Endodermal cell (in vitro differentiated cells): Measurements from ENCODE around the gene SLC19A1. TPM values are rescaled to one million over a fixed set of nuclear protein-coding genes. Genes with fewer than 3 reads are reported as not detected.
A peak's percentile ranks its signal among the peaks of the same experiment; 100 is the strongest.

ENCODE experiments used
- DNase-seq: peaks from one replicate; pipeline ENCODE4 v3.0.0-alpha.2; 2017
- H3K27ac ChIP-seq: 2 replicates; pipeline ENCODE4 v1.5.1; 2013; ENCODE audit warnings: mild to moderate bottlenecking, low read depth, low read length, moderate library complexity
- H3K27me3 ChIP-seq: 2 replicates; pipeline ENCODE4 v1.6.1; 2013; ENCODE audit warnings: mild to moderate bottlenecking, low read length, moderate library complexity; ENCODE audit not compliant: insufficient read depth, control insufficient read depth, poor library complexity, severe bottlenecking
- H3K36me3 ChIP-seq: 2 replicates; pipeline ENCODE4 v1.7.0; 2013; ENCODE audit warnings: mild to moderate bottlenecking, low read length, moderate library complexity; ENCODE audit not compliant: control insufficient read depth, insufficient read depth
- H3K4me1 ChIP-seq: one replicate; pipeline ENCODE4 v1.7.0; 2013; ENCODE audit warnings: low read length; ENCODE audit not compliant: control insufficient read depth, insufficient read depth
- H3K4me3 ChIP-seq: 2 replicates; pipeline ENCODE4 v1.5.1; 2013; ENCODE audit warnings: mild to moderate bottlenecking, low read length, moderate library complexity
- H3K9ac ChIP-seq: 2 replicates; pipeline ENCODE4 v1.6.1; 2013; ENCODE audit warnings: mild to moderate bottlenecking, low read length, moderate library complexity; ENCODE audit not compliant: poor library complexity, severe bottlenecking; ENCODE audit errors: extremely low read depth
- H3K9me3 ChIP-seq: 2 replicates; pipeline ENCODE4 v1.6.1; 2013; ENCODE audit warnings: mild to moderate bottlenecking, low read length, moderate library complexity; ENCODE audit not compliant: control insufficient read depth
- H3K27ac Mint-ChIP-seq: 2 replicates; pipeline ENCODE4 v1.8.0; 2020; ENCODE audit warnings: mixed read lengths
- H3K27me3 Mint-ChIP-seq: 2 replicates; pipeline ENCODE4 v1.8.0; 2021; ENCODE audit warnings: mild to moderate bottlenecking, mixed read lengths; ENCODE audit not compliant: insufficient read depth
- H3K36me3 Mint-ChIP-seq: 2 replicates; pipeline ENCODE4 v1.8.0; 2020; ENCODE audit warnings: low read depth, mixed read lengths
- H3K4me1 Mint-ChIP-seq: 2 replicates; pipeline ENCODE4 v1.8.0; 2020; ENCODE audit warnings: mixed read lengths
- H3K4me3 Mint-ChIP-seq: 2 replicates; pipeline ENCODE4 v1.8.0; 2020; ENCODE audit warnings: mild to moderate bottlenecking, moderate library complexity, mixed read lengths
- H3K9me3 Mint-ChIP-seq: 2 replicates; pipeline ENCODE4 v1.8.0; 2020; ENCODE audit warnings: mild to moderate bottlenecking, mixed read lengths
- CTCF ChIP-seq: fragments of 200-600 bp; sonication (generic); conservative IDR thresholded peaks from 2 replicates; pipeline ENCODE4 v1.5.0; 2021; ENCODE audit warnings: antibody characterized with exemption, mild to moderate bottlenecking
- WGBS, 2 experiments: methylation state at CpG; one replicate each; pipeline versions ENCODE4 v1.1.5 to v1.1.7; 2013; ENCODE audit warnings: missing lambda C conversion rate in 2 of 2, mixed read lengths in 1 of 2; ENCODE audit not compliant: insufficient coverage in 1 of 2, insufficient read length in 1 of 2; 5-methylcytosine and 5-hydroxymethylcytosine counted together
- total RNA-seq, 2 donors: library from RNA; stranded (reverse); fragmentation: NEBNext Ultra II Directional in 1 of 2; extraction: Animal tissue kit (Norgen Biotek cat#: 25700) in 1 of 2; gene quantifications; 2 replicates in 1 of 2; 3 replicates in 1 of 2; pipeline ENCODE4 v1.2.1, GENCODE V29; 2021

Gene SLC19A1
- total RNA-seq, 2 donors from 2014 or later = 28.8 to 29.4 TPM

- H3K9ac ChIP-seq = no peak overlapping the region
- DNase-seq = peak; percentile 42
- WGBS, 2 experiments = 93 to 94% methylated on average over 14 to 20 of the region's 20 CpGs
These were observed 8.2 kb downstream of the SLC19A1 start for GRCh38 chr21:45533846-45534635.

GRCh38 chr21:45533361-45533845, 8.8 kb downstream of the SLC19A1 start:
- peak; percentile 29 for DNase-seq
- no peak for TF ChIP-seq CTCF
- H3K9ac ChIP-seq = no peak overlapping the region
- Mint-ChIP-seq H3K27me3 (no peaks in the 10 kb centered on the region), H3K27ac (no peak overlapping the region), H3K4me1 (peaks cover 6% of the 10 kb centered on the region), H3K9me3 (no peaks in the 10 kb centered on the region), H3K4me3 (no peak overlapping the region), H3K36me3 (peaks cover 15% of the 10 kb centered on the region)
- H3K9me3 ChIP-seq = no peaks in the 10 kb centered on the region
- H3K27ac ChIP-seq = no peak overlapping the region
- no peaks in the 10 kb centered on the region for H3K27me3 ChIP-seq
- H3K4me1 ChIP-seq = peaks cover 10% of the 10 kb centered on the region
- peaks cover 13% of the 10 kb centered on the region for H3K36me3 ChIP-seq
- no peak overlapping the region for H3K4me3 ChIP-seq
- 91 to 100% methylated on average over 2 to 12 of the region's 12 CpGs for WGBS, 2 experiments

More at GRCh38 chr21:45533846-45534635, 8.2 kb downstream of the SLC19A1 start:
- Histone ChIP-seq H3K27ac (no peak overlapping the region), H3K27me3 (no peaks in the 10 kb centered on the region), H3K9me3 (no peaks in the 10 kb centered on the region), H3K4me3 (no peak overlapping the region), H3K36me3 (peaks cover 13% of the 10 kb centered on the region), H3K4me1 (peaks cover 10% of the 10 kb centered on the region)
- Mint-ChIP-seq H3K27me3 (no peaks in the 10 kb centered on the region), H3K27ac (no peak overlapping the region), H3K4me1 (peaks cover 6% of the 10 kb centered on the region), H3K36me3 (peaks cover 10% of the 10 kb centered on the region), H3K4me3 (no peak overlapping the region), H3K9me3 (no peaks in the 10 kb centered on the region)
- no peak for TF ChIP-seq CTCF

- Mint-ChIP-seq H3K4me3 (no peak overlapping the region), H3K27me3 (no peaks in the 10 kb centered on the region), H3K4me1 (peaks cover 6% of the 10 kb centered on the region), H3K9me3 (no peaks in the 10 kb centered on the region), H3K27ac (no peak overlapping the region), H3K36me3 (peaks cover 18% of the 10 kb centered on the region)
- H3K4me1 ChIP-seq = peaks cover 10% of the 10 kb centered on the region
- WGBS, 2 experiments = 76 to 85% methylated on average over 2 to 7 of the region's 7 CpGs
- H3K9me3 ChIP-seq = no peaks in the 10 kb centered on the region
- H3K36me3 ChIP-seq = peaks cover 16% of the 10 kb centered on the region
- no peak overlapping the region for H3K9ac ChIP-seq
- H3K27ac ChIP-seq = no peak overlapping the region
- TF ChIP-seq CTCF = no peak
- no peaks in the 10 kb centered on the region for H3K27me3 ChIP-seq
- DNase-seq = no peak
- no peak overlapping the region for H3K4me3 ChIP-seq
These were observed 9.3 kb downstream of the SLC19A1 start for GRCh38 chr21:45532826-45533360.
